Brain microvascular endothelial cell (primary cell): ENCODE data around the gene FMN2.
A peak's percentile ranks its signal among the peaks of the same experiment; 100 is the strongest.

Experiments used
- DNase-seq: peaks from one replicate; pipeline ENCODE4 v3.0.0-alpha.2; 2020
- H3K27ac ChIP-seq: fragments of 250-450 bp; sonication (Bioruptor Pico); 2 replicates; pipeline ENCODE4 v1.5.1; 2020; ENCODE audit warnings: mild to moderate bottlenecking, moderate library complexity
- H3K27me3 ChIP-seq: fragments of 250-450 bp; sonication (Bioruptor Pico); replicated peaks from 2 replicates; pipeline ENCODE4 v1.5.1; 2020; ENCODE audit warnings: mild to moderate bottlenecking
- H3K36me3 ChIP-seq: fragments of 250-450 bp; sonication (Bioruptor Pico); replicated peaks from 2 replicates; pipeline ENCODE4 v1.5.1; 2020; ENCODE audit warnings: mild to moderate bottlenecking
- H3K4me3 ChIP-seq: 2 replicates; pipeline ENCODE4 v1.5.1; 2011; ENCODE audit warnings: low read depth, mild to moderate bottlenecking, control low read depth, low read length, moderate library complexity
- CTCF ChIP-seq: IDR thresholded peaks from 2 replicates; pipeline ENCODE4 v1.5.1; 2011; ENCODE audit warnings: low read depth, mild to moderate bottlenecking, moderate library complexity, low read length, control low read depth, inconsistent platforms; ENCODE audit errors: missing control alignments
- in situ Hi-C: cut with HindIII; loops from 2 replicates; pipeline ENCODE4 v1.10.0; 2017; ENCODE audit warnings: low sequenced_read_pairs, low pct_ligation_motif_present

The FMN2 gene

GRCh38 chr1:240074908-240075307 is 16.8 kb upstream of the FMN2 start:
- H3K27ac ChIP-seq, result no peak overlapping the region
- no peaks in the 10 kb centered on the region for H3K36me3 ChIP-seq
- H3K27me3 ChIP-seq, result no peaks in the 10 kb centered on the region
- no peak for TF ChIP-seq CTCF
- in situ Hi-C loops, result no loop called here
- H3K4me3 ChIP-seq, result no peak overlapping the region
- DNase-seq, result no peak

DNA sequence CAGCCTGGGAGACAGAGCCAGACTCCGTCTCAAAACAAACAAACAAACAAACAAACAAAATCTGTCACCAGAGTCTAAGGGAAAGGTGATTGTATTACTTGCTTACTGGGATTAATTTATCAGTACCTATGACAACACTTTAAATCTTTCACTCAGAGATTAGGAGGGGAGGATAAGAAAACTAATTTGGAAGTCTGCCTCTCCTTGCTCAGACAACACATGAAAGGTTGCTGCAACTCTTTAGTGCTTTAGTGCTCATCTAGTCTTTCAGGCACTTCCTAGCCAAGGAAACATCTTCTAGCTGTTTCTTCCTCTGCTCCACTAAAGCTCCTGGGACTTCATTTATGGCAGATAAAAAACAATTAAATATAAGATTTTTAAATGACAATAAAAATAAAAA is 7.3 kb upstream of the FMN2 start:
- TF ChIP-seq CTCF, result no peak
- no peak for DNase-seq
- in situ Hi-C loops, result no loop called here
- Histone ChIP-seq H3K27ac (no peak overlapping the region), H3K36me3 (no peaks in the 10 kb centered on the region), H3K4me3 (no peak overlapping the region), H3K27me3 (no peaks in the 10 kb centered on the region)

DNA sequence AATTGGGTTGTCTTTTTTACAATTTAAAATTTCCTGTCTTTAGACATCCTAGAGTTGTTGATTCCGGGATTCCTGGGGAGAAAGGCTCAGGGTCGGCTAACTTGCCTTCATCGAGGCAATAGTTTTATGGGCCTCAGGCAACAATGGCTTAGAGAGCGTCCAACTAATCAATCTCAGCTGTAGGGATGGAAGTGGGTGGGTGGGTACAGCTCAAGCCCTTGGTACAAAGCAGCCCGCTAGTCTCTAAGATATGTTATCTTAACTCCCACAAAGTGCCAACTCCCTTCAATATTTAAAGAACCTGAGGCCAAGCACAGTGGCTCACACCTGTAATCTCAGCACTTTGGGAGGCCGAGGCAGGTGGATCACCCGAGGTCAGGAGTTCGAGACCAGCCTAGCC is 6.9 kb upstream of the FMN2 start:
- H3K27me3 ChIP-seq, result no peaks in the 10 kb centered on the region
- no peak overlapping the region for H3K4me3 ChIP-seq
- no peak overlapping the region for H3K27ac ChIP-seq
- H3K36me3 ChIP-seq, result no peaks in the 10 kb centered on the region
- no peak for TF ChIP-seq CTCF
- in situ Hi-C loops, result no loop called here
- no peak for DNase-seq

DNA sequence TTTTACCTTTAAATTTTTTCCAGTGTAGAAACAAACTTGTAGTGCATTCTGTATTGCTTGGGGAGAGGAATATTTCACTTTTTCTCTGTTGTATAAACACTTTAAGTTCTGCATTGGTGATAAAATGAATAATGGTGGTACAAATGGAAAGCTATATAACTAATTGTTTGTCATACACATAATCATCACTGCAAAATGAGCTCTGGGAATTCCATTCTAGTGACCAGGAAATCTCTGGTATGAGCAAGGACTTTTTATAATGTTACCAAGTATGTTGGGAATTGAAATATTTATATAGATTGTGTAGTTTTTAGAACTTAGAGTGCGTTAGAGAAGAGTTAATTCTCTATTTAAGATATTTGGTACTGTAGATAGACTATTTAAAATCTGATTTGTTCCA is 5.0 kb upstream of the FMN2 start:
- H3K27me3 ChIP-seq, result no peaks in the 10 kb centered on the region
- in situ Hi-C loops, result no loop called here
- no peak for TF ChIP-seq CTCF
- no peaks in the 10 kb centered on the region for H3K36me3 ChIP-seq
- no peak overlapping the region for H3K27ac ChIP-seq
- no peak overlapping the region for H3K4me3 ChIP-seq
- peak; percentile 6 for DNase-seq

DNA sequence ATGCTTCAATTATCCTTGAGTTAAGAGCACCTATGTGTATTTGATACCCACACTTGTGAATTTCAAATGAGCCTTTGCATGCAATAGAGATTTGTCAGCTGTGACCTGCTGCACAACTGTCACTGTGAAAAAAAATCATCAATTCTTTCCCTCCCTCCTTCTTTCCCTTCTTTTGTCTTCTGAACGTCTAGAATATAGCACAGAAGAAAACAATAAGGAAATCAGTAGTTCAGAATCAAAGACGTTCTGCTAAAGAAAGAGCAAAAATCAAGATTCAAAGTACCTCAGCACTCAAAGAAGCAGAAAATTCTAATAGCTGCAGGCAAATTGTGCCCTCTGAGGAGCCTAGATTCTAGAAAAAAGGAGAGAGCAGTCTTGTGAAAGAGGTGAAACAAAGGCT is 1.7 kb upstream of the FMN2 start:
- TF ChIP-seq CTCF, result no peak

GRCh38 chr1:240090957-240091600 is 604 bp upstream of the FMN2 start:
- no peak overlapping the region for H3K27ac ChIP-seq
- in situ Hi-C loops, result no loop called here
- no peak for TF ChIP-seq CTCF
- H3K4me3 ChIP-seq, result peak overlapping the region; percentile 75
- no peaks in the 10 kb centered on the region for H3K36me3 ChIP-seq
- no peaks in the 10 kb centered on the region for H3K27me3 ChIP-seq
- DNase-seq, result no peak

More for the DNA sequence above, 1.7 kb upstream of the FMN2 start:
- Histone ChIP-seq H3K4me3 (no peak overlapping the region), H3K36me3 (no peaks in the 10 kb centered on the region), H3K27ac (no peak overlapping the region), H3K27me3 (no peaks in the 10 kb centered on the region)
- in situ Hi-C loops, result no loop called here
- no peak for DNase-seq
